NCI-H748 treated with DMSO at 0.1 percent for 48 hours (cell line): Measurements from ENCODE around the gene PTPRK.

Source experiments
- DNase-seq: peaks from one replicate; lab custom pipeline; 2025; lab: John Stamatoyannopoulos, UW

PTPRK gene

GRCh38 chr6:128520436-128521281, at the start of gene PTPRK:
Gene PTPRK (minus strand): TSS chr6:128520599. CDS start chr6:128520358, 241 bp downstream.
- DNase-seq = peak; percentile 62

- no peak for DNase-seq
These were observed 46.6 kb upstream of the PTPRK start for GRCh38 chr6:128567029-128567428.

GRCh38 chr6:128560966-128561365, 40.6 kb upstream of the PTPRK start:
- DNase-seq = no peak

- no peak for DNase-seq
These were observed 38.5 kb upstream of the PTPRK start for GRCh38 chr6:128558924-128559323.

- no peak for DNase-seq
These were observed 37.6 kb upstream of the PTPRK start for GRCh38 chr6:128558021-128558420.

GRCh38 chr6:128557081-128557480, 36.7 kb upstream of the PTPRK start:
- DNase-seq = no peak

- DNase-seq = no peak
These were observed 33.9 kb upstream of the PTPRK start for GRCh38 chr6:128554302-128554701.

- no peak for DNase-seq
These were observed 20.9 kb upstream of the PTPRK start for GRCh38 chr6:128541261-128541660.

- no peak for DNase-seq
These were observed 18.4 kb upstream of the PTPRK start for GRCh38 chr6:128538763-128539162.

- DNase-seq = no peak
These were observed 12.4 kb upstream of the PTPRK start for GRCh38 chr6:128532827-128533226.

- DNase-seq = peak; percentile 25
These were observed 11.7 kb upstream of the PTPRK start for GRCh38 chr6:128532136-128532535.

GRCh38 chr6:128531696-128532095, 11.3 kb upstream of the PTPRK start:
- DNase-seq = no peak

GRCh38 chr6:128528241-128528640, 7.8 kb upstream of the PTPRK start:
- no peak for DNase-seq

- no peak for DNase-seq
These were observed 7.0 kb upstream of the PTPRK start for GRCh38 chr6:128527375-128527774.

- DNase-seq = no peak
These were observed 5.9 kb upstream of the PTPRK start for GRCh38 chr6:128526152-128526914.

- no peak for DNase-seq
These were observed 5.0 kb upstream of the PTPRK start for GRCh38 chr6:128525406-128525805.

- DNase-seq = no peak
These were observed 858 bp upstream of the PTPRK start for GRCh38 chr6:128521282-128521632.

GRCh38 chr6:128519931-128520435, 416 bp downstream of the PTPRK start:
- DNase-seq = peak; percentile 59

GRCh38 chr6:128519132-128519930, 1.1 kb downstream of the PTPRK start:
- peak; percentile 66 for DNase-seq

- DNase-seq = no peak
These were observed 1.8 kb downstream of the PTPRK start for GRCh38 chr6:128518434-128519131.

- no peak for DNase-seq
These were observed 3.3 kb downstream of the PTPRK start for GRCh38 chr6:128517124-128517523.

GRCh38 chr6:128516514-128516898, 3.9 kb downstream of the PTPRK start:
- peak; percentile 63 for DNase-seq
